T-helper 9 cell (primary cell): ENCODE data around the gene CDH15.
A peak's percentile ranks its signal among the peaks of the same experiment; 100 is the strongest.
"Not testable (repeated sequence)": the region's sequence is repeated elsewhere in the genome, so short reads cannot be mapped to it uniquely, and the experiment has no call there.

Experiments used
- DNase-seq: peaks from one replicate; pipeline ENCODE4 v3.0.0-alpha.2; 2020

CDH15 gene

DNA sequence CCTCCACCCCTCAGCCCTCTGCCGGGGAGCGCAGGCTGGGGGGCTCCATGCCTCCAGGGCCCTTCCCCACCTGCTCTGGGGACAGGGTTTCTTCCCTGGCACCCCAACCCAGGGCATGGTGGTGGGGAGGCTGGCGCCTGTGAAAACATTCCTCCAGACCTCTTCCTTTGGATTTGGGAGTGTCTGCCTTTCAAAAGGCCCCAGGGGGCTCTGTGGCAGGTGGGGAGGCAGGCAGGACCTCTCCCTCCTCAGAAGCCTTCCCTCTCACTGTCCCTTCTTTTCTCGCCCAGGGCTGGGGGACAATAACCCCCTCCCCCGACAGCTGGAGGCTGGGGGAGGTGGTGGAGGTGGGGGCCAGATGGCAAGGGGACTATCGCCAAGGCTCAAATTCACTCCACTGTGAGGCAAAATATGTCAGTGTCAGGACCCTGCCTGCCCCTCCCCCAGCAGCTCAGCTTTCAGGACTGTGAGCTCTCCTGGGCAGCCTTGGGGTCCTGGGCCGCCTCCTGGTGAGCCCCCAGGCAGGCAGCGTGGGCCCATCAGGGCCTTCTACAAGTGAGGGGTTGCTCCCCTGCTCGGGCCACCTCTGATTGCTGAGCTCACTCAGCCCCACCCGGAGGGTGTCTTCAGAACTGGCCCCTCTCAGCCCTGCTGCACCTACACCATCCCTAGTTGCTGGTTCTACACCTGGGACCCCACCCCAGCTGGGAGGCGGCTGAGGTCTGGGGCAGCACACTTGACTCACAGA is 1.8 kb downstream of the CDH15 start:
- DNase-seq, result no peak

DNA sequence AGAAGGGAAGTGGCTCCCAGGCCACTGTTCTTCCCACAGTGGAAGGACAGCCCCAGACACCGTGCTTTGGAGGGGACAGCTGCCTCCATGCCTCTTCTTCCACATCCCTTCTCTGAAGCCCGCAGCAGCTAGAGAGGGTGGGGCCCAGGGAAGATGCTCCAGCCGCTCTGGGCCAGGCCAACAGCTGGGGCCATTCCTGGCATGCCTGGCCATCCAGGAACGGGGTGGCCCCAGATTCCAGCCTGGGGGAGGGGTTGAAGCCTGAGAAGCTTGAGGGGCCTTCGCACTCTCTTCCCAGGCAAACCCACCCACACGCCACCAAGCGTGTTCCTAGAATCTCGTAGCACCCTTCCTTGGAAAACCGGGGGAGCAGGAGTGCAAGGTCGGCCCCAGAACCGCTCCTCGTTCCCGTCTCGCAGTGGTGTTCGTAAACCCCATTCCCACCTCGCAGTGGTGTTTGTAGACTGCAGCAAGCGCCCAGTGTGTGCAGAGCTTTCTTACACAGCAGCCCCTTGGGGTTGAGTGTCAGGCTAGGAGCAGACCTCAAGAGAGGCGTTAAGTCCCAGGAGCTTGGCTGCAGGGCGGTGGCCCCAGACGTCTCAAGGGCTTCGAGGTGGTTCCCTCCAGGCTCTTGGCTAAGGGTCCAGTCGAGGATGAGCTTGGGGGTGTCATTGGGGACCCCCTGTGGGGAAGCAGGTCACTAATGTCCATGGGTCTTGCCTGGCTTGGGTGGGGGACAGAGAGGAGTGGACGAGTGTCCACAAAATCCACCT is 2.7 kb downstream of the CDH15 start:
- no peak for DNase-seq

DNA sequence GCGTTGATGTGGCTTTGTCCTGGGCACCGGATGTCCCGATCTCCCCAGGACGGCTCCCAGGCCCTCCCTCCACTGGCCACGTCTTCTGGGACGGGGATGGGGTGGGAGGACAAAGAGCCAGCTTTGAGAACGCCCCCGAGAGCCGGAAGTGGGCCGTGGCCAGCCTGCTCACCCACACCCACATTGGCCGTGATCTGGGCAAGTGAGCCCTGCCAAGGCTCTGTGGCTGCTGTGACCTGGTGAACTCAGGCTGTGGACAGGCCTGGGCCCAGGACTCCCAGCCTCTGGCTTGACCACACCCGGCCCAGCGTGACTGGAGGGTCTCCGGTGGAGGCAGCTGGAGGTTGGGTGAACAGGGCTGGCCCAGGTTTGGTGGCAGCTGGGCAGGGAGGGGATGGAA is 3.3 kb downstream of the CDH15 start:
- DNase-seq, result no peak

DNA sequence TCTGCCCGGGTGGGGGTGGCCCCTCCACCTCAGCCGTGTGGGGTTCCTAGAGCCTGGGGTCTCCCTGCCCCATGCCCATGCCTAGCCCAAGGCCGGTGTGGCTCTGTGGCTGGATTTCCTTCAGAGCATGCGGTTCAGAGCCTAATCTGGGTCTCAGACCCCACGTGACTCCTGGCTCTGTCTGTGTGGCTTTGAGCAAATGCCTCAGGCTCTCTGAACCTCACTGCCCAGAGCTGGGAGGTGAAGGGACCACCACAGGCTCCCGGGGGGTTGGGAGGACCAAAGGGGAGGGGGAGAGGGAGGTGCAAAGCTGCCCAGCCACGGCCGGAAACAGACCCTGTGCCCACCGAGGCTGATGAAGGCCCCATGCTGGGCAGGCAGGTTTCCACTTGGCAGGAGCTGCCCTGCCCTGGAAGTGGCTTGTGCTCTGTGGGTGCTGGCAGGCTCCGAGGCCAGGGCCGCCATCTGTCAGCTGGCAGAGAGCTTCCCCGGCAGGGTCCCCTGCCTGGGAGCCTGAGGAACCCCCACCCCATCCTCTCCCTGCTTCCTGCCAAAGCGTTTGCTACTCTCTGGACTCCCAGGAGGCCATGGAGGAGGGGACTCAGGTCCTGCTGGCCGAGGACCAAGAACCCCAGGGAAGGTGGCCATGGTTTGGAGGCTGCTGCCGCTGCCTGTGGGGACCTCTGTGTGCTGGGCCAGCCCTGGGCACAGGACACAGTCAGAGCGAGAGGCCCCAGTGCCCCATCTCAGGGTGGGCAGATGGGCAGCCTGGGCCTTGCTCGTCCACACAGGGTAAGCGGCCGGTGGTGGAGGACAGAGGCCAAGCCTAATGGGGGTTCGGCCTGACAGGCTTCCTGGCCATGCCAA is 4.0 kb downstream of the CDH15 start:
- no peak for DNase-seq

DNA sequence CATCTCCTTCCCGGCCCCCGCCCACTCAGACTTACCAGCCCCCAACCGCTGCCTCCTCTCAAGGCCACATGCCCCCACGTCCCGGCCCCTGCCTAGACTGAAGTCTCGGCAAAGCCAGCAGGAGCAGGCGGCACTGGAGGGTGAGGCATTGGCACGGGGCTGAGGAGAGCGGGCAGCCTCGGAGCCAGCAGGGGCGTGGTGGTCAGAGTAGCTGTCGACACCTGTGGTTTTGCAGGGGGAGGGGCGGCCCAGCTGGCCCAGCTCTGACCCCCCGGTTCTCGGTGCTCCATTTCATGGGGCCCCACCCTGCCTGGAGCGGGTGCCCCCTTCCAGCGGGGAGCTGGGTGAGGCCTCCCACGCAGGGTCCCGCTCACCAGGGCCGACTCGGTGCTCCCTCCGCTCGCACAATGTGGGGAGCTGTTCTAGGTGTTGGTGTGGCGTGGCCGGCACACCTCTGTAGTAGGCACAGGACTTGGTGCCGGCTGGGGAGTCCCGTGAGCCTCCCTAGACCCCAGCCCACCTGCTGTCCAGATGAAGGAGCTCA is 4.7 kb downstream of the CDH15 start:
- DNase-seq, result no peak

DNA sequence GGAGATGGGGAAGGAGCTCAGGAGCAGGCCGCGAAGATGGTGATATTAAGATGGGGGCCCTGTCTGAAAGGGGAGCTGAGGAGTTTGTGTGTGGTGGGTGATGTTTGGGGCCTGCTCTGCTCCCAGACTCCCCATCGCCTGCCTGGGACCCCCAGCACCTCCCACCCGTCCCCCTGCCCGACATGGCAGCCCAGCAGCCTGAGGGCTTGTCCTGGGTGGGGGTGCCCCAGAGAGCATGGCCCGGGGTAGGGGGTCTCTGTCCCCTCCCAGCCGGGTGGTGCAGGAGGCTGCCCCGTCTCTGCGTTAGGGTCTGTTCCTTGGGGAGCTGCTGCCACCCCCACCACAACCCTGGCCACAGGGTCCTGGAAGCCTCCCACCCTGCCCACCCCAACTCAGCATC is 5.2 kb downstream of the CDH15 start:
- DNase-seq, result no peak

DNA sequence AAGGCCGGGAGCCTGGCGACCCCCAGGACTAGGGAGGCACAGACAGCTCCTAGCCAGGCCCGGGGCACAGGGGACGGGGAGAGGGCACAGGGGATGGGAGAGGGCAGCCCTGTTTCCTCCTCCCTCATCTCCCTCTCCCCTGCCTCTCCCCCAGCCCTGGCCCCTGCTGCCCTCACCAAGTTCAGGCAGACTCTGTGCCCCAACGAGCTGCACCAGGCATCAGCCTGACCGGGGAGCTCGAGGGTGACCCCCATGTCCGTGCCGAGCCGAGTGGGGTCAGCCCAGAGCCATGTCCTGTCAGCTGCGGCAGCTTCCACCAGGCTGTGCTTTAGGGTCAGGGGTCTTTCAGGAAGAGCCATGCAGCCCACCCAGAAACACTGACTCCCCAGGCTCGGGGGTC is 6.0 kb downstream of the CDH15 start:
- no peak for DNase-seq

DNA sequence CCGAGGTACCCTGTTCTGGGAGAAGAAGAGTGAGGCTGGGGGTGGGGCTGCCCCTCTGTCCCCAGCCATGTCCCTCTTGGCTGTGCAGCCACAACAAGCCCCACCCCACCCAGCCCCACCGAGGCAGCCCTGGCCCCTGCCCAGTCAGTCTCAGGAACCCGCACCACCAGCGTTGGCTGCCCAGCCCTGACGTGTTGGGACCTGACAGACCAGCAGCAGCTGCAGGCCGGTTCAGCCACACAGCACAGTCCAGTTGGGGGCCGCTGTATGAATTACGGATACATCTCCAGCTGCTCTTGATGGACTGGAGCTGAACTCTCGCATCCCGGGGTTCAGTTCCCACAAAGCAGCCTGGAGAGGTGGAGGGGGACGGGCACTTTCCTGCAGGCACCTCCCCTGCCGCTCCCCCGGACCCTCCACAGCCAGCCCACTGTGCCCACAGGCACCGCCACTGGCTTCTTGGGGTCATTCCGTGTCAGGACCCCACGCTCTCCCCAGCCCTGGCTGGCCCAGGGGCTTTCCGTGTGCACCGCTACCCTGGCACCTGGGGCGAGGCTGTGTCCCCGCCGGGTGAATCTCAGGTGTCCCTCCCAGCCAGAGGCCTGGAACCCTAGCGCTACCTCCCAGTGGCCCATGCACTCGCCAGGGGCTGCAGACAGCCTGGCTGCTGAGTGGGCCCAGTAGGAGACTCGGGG is 7.1 kb downstream of the CDH15 start:
- DNase-seq, result no peak

DNA sequence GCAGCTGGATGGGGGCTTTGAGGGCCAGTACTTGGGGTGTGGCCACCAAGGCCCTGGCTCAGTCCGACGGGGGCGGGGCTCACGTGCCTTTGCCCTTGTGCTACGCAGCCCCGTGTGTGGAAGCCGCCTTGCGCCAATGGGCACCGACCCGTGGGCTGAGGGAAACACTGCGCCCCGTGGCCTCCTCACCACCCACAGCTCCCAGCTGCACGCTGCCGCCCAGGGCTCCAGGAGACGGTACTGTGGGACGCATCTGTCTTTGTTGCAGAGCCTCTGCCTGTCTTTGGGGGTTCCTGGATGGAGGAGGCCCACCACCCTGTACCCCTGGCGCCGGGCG is 7.6 kb downstream of the CDH15 start:
- no peak for DNase-seq

DNA sequence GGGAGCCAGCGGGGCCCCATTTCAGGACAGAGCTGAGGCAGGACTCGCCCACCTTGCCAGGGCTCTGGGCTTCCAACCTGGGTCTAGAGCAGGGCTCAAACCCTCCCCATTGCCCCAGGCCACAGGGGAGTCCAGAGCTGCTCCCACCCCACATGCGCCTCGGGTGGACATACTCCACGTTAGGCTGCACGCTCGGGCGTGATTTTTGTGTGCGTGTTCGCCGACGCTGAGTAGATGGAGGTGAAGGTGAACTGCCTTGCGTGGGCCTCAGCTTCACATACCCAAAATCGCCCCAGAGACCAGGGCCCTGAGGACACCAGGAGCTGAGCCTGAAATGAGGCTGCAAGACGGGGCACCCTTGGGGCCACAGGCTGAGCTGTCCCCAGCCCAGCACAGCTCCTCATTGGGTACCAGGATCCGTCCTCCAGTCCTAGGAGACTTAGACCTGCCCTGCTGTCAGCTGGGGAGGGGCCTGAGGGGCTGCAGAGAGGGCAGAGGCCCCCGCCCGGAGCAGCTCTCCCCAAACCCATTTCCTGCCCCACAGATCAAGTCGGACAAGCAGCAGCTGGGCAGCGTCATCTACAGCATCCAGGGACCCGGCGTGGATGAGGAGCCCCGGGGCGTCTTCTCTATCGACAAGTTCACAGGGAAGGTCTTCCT is 8.2 kb downstream of the CDH15 start:
- no peak for DNase-seq

DNA sequence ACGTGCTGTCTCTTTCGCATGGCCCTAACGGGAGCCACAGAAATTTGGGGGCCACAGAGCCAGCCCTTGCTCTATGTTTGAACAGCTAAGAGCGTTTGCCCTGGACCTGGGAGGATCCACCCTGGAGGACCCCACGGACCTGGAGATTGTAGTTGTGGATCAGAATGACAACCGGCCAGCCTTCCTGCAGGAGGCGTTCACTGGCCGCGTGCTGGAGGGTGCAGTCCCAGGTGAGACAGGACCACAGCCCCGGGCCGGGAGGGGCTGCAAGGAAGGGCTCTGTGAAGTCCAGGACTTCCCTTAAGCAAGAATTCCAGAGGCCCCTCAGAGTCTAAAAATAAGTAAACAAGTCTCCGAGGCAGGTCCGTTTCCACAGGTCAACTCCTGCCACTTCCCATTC is 11.9 kb downstream of the CDH15 start:
- DNase-seq, result no peak

DNA sequence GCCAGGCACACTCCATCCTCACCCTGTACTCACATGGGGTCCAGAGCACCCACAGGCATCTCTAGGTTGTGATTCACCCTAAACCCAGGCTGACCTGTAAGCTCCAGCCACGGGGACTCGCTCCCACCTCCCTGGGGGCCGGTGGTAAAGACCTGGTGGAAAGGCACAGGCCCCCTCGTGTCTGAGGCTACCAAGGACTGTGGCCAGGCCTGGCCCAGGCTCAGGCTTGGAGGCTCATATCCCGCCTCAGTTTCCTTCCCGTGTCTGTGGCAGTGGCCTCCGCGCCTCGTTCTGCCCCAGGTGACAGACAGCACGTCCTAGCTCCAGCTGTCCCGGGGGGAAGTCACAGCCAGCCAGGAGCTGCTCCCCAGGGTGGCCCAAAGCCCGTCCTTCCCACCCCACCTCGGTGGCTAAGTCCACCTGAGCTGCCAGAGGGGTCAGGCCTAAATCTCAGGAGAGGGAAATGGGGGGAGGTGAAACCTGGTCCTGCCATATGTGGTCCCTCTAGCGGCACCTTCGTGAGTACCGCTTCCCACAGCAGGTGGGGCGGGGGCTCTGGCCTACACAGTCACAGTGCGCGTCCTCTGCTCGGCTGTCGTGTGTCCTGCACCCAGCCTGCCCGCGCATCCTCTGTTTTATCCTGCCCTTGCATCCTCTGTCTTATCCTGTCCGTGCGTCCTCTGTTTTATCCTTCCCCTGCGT is 12.6 kb downstream of the CDH15 start:
- DNase-seq, result no peak

DNA sequence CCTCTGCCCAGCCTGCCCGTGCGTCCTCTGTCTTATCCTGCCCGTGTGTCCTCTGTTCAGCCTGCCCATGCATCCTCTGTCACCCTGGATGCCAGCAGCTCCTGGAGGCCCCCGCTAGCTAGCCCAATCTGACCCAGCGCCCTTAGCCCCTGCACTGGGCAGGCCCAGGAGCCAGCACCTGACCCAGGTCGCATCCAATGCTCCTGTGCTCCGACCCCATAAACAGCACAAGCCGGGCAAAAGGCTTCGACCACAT is 13.1 kb downstream of the CDH15 start:
- DNase-seq, result no peak

DNA sequence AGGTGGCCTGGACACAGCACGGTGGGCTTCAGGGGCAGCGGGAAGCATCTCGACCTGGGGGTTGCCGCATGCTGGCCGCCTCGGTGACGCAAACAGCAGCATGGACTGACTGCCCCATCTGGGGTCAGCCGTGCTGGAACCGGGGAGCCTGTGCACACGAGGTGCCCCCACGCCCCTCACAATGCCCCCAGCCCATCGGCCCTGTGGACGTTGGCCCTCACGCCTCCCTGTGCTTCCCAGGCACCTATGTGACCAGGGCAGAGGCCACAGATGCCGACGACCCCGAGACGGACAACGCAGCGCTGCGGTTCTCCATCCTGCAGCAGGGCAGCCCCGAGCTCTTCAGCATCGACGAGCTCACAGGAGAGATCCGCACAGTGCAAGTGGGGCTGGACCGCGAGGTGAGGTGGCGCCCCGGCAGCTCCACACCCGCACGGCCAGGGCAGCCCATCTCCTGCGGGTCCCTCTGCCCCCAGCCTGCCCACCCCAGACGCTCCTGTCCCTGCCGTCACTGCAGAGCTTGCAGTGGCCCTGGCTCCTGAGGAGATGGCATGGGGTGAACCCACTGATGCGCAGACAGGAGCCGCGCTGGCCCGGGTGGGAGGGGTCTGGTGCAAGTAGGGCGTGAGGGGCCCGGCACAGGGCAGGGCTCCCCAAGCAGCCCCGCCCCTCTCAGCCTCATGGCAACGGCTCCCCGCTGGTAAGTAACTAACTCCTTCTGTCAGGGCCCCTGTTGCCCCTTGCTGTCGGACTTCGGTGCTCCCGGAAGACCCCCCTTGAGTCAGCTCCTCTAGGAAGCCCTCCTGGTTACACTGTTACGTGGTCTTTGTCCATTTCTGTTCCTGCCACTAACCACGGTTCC is 13.6 kb downstream of the CDH15 start:
- DNase-seq, result peak; percentile 26

DNA sequence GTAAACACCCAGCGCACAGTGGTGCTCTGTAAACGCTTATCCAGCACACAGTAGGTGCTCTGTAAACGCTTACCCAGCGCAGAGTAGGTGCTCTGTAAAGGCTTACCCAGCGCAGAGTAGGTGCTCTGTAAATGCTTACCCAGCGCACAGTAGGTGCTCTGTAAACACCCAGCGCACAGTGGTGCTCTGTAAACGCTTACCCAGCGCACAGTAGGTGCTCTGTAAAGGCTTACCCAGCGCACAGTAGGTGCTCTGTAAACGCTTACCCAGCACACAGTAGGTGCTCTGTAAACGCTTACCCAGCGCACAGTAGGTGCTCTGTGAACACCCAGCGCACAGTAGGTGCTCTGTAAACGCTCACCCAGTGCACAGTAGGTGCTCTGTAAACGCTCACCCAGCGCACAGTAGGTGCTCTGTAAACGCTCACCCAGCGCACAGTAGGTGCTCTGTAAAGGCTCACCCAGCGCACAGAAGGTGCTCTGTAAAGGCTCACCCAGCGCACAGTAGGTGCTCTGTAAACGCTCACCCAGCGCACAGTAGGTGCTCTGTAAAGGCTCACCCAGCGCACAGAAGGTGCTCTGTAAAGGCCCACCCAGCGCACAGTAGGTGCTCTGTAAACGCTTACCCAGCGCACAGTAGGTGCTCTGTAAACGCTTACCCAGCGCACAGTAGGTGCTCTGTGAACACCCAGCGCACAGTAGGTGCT is 14.5 kb downstream of the CDH15 start:
- not testable (repeated sequence) for DNase-seq

DNA sequence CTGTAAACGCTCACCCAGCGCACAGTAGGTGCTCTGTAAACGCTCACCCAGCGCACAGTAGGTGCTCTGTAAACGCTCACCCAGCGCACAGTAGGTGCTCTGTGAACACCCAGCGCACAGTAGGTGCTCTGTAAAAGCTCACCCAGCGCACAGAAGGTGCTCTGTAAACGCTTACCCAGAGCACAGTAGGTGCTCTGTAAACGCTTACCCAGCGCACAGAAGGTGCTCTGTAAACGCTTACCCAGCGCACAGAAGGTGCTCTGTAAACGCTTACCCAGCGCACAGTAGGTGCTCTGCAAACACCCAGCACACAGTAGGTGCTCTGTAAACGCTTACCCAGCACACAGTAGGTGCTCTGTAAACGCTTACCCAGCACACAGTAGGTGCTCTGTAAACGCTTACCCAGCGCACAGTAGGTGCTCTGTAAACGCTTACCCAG is 15.1 kb downstream of the CDH15 start:
- not testable (repeated sequence) for DNase-seq

DNA sequence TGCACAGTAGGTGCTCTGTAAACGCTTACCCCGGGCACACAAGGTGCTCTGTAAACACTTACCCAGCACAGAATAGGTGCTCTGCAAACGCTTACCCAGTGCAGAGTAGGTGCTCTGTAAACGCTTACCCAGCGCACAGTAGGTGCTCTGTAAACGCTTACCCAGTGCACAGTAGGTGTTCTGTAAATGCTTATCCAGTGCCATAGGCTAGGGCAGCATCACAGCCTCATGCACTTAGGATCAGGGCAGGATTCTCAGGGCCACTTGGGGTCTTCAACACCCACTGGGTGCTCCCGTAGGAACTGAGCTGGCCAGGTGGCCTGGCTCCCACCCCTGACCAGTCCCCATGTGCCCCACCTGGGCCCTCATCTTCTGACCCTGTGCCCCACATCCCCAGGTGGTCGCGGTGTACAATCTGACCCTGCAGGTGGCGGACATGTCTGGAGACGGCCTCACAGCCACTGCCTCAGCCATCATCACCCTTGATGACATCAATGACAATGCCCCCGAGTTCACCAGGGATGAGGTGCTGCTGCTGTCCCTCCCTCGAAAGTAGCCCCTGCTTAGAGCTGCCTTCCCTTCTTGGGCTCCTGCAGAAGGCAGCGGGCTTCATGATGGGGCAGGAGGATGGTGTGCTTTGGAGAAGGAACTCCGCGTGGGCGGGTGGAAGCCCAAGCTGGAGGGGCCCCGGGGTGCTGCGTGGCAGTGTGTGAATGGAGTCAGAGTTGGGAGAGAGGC is 15.7 kb downstream of the CDH15 start:
- no peak for DNase-seq

DNA sequence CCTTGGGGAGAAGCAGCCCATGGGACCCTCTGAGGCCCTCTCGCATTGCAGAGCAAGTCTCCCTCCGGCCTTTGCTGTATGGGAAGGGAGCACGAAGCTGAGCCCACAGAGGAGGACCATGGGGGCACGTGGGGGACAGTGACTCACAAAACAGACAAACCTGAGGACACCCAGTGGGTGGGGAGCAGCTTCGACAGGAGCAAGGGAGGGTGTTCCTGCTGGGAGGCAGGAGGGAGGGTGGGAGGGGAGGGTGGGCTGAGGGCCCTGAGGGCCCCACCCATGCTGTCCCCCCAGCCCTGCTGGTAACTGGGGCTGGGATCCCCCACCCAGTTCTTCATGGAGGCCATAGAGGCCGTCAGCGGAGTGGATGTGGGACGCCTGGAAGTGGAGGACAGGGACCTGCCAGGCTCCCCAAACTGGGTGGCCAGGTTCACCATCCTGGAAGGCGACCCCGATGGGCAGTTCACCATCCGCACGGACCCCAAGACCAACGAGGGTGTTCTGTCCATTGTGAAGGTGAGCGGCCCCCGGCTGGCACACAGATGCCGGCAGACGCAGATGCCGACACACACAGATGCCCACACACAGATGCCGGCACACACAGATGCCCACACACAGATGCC is 16.3 kb downstream of the CDH15 start:
- no peak for DNase-seq
